DOHH2 (cell line): ENCODE results near the gene HMCES.

Source experiments
- CTCF ChIP-seq: fragments of 200-600 bp; sonication (generic); IDR thresholded peaks from one replicate; pipeline ENCODE4 v1.5.1; 2014; ENCODE audit warnings: antibody characterized with exemption, mild to moderate bottlenecking, low read depth, low read length; ENCODE audit not compliant: poor library complexity, severe bottlenecking
- EZH2phosphoT487 ChIP-seq: fragments of 200-600 bp; sonication (generic); IDR thresholded peaks from 2 replicates; pipeline ENCODE4 v1.6.1; 2017; ENCODE audit warnings: borderline replicate concordance, mild to moderate bottlenecking, antibody characterized with exemption, low read length, moderate library complexity, mixed read lengths

GRCh38 chr3:129230311-129231019 is 48.2 kb upstream of the HMCES start:
- TF ChIP-seq CTCF (no peak), EZH2phosphoT487 (no peak)
